Ovary (tissue), 3 donors: Measurements from ENCODE around the gene SNAPC5.

ENCODE experiments used
- CTCF ChIP-seq, 3 donors: fragments of 450-650 bp in 2 of 3; fragments of 200-600 bp in 1 of 3; IDR thresholded peaks; one replicate each; pipeline versions ENCODE4 v1.5.1 to v1.8.0; 2016 to 2022; ENCODE audit warnings: antibody characterized with exemption in 3 of 3, mild to moderate bottlenecking in 1 of 3
- POLR2A ChIP-seq: fragments of 450-650 bp; IDR thresholded peaks from one replicate; pipeline ENCODE4 v1.6.1; 2017; ENCODE audit warnings: antibody characterized with exemption, mild to moderate bottlenecking, moderate library complexity
- donor health status: DM: no; HTN: no; CAD: no.

- no peak for TF ChIP-seq CTCF (IDR thresholded peaks at IDR 0.05)
- TF ChIP-seq POLR2A, result no peak
Measured at GRCh38 chr15:66488525-66488924, 9.0 kb downstream of the SNAPC5 start.
